ENCODE measurements around the gene ABCA9. TPM values are rescaled to one million over a fixed set of nuclear protein-coding genes. Genes with fewer than 3 reads are reported as not detected.

The ABCA9 gene
- total RNA-seq, 1 experiment from 2014 or later, result not detected

GRCh38 chr17:69042308-69042707 is 18.4 kb downstream of the ABCA9 start:
- no peak overlapping the region for H3K23ac ChIP-seq (ENCODE audit: insufficient read length, low read depth, low read length)
- no peak overlapping the region for H2AFZ ChIP-seq (ENCODE audit: low read length)
- no peaks in the 10 kb centered on the region for H3K79me2 ChIP-seq (ENCODE audit: insufficient read depth, low read length)
- no peak overlapping the region for H3K14ac ChIP-seq (ENCODE audit: insufficient read depth, low read length)
- H2BK120ac ChIP-seq (ENCODE audit: low read depth, low read length, poor library complexity, severe bottlenecking), result no peak overlapping the region
- no peaks in the 10 kb centered on the region for H3K23me2 ChIP-seq (ENCODE audit: insufficient read length, low read depth, low read length, poor library complexity, severe bottlenecking)
- no peak overlapping the region for H3K4me2 ChIP-seq (ENCODE audit: insufficient read depth, insufficient read length, low read length)
- no peaks in the 10 kb centered on the region for H3K27me3 ChIP-seq (ENCODE audit: insufficient read depth, low read length)
- TF ChIP-seq CTCF (conservative IDR thresholded peaks at IDR 0.05), result no peak
- Mint-ChIP-seq H3K27ac (no peak overlapping the region), H3K4me1 (no peaks in the 10 kb centered on the region), H3K27me3 (ENCODE audit: low read depth) (peaks cover 7% of the 10 kb centered on the region; the same call in 1 of the 2 replicates), H3K9me3 (peaks cover under 1 to 2% of the 10 kb centered on the region in 2 experiments; a peak in 3 of 5 replicates), H3K4me3 (no peak overlapping the region), H3K36me3 (ENCODE audit: insufficient read depth in 1 of 3, low read depth in 3 of 3) (peaks cover 0 to 2% (median 0%) of the 10 kb centered on the region in 3 experiments; a peak in 2 of 7 replicates)
- H3K79me1 ChIP-seq (ENCODE audit: insufficient read depth, low read depth, low read length, poor library complexity, severe bottlenecking), result no peaks in the 10 kb centered on the region
- no peak overlapping the region for H3K4ac ChIP-seq (ENCODE audit: low read depth, low read length)
- no peak overlapping the region for H3K27ac ChIP-seq (ENCODE audit: insufficient read length, low read depth, low read length)
- H2BK15ac ChIP-seq (ENCODE audit: low read depth, low read length), result no peak overlapping the region
- H4K8ac ChIP-seq (replicated peaks; ENCODE audit: insufficient read length, low read depth, low read length), result no peak overlapping the region
- no peak overlapping the region for H2AK5ac ChIP-seq (ENCODE audit: insufficient read length, low read length)
- DNase-seq, result no peak
- H4K20me1 ChIP-seq (ENCODE audit: control insufficient read depth, insufficient read depth, insufficient read length), result no peaks in the 10 kb centered on the region
- H3T11ph ChIP-seq (ENCODE audit: low read length), result no peak overlapping the region
- H3K56ac ChIP-seq (ENCODE audit: insufficient read length, low read depth, low read length), result no peak overlapping the region
- H3K18ac ChIP-seq (ENCODE audit: insufficient read length, low read depth, low read length), result no peak overlapping the region
- WGBS (ENCODE audit: extremely low coverage, insufficient read length, low lambda C conversion rate), result no CpG with 5 or more reads among the region's 5 CpGs
- H4K5ac ChIP-seq (ENCODE audit: insufficient read length, low read depth, low read length), result no peak overlapping the region
- no peaks in the 10 kb centered on the region for H3K4me1 ChIP-seq (ENCODE audit: insufficient read depth, low read length)
- no peak overlapping the region for H2BK20ac ChIP-seq (ENCODE audit: low read depth, low read length, poor library complexity, severe bottlenecking)
- no peak overlapping the region for H4K91ac ChIP-seq (ENCODE audit: insufficient read length, low read depth, low read length)
- H3K9ac ChIP-seq (ENCODE audit: extremely low read depth, insufficient read length, low read length), result no peak overlapping the region
- no peaks in the 10 kb centered on the region for H3K9me3 ChIP-seq (ENCODE audit: control insufficient read depth, low read depth, low read length)
- H2BK5ac ChIP-seq (ENCODE audit: insufficient read length, low read length), result no peak overlapping the region
- no peak overlapping the region for H2BK12ac ChIP-seq (ENCODE audit: insufficient read length, low read depth, low read length)

Measured in H9 (cell line).